HG03060 (cell line): ENCODE measurements around the gene ZNF584.
A peak's percentile ranks its signal among the peaks of the same experiment; 100 is the strongest.

ENCODE experiments used
- ATAC-seq: cut with Tn5 transposase; IDR thresholded peaks from one replicate; pipeline ENCODE4 v1.9.1; 2021; ENCODE audit warnings: low read depth, moderate number of reproducible peaks; ENCODE audit not compliant: unreplicated experiment

Gene ZNF584

GRCh38 chr19:58456111-58456510 is 47.7 kb downstream of the ZNF584 start:
- ATAC-seq = no peak

DNA sequence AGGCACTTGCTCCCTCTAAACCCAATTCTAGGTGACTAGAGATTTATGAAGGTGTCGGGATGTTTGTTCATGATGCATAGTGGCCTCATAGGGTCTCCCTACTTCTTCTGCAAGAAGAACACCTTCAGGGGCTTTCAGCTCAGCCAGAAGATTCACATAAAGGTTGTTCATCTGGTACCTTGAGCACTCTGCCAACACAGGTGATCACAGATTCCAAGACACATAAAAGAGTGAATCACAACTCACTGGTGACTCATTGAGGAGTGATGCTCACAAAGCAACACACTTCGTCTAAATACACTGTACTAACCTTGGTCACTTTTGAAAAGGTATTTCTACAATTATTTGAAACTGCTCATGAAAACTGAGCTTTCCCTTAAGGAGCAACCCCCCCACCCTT is 51.6 kb downstream of the ZNF584 start:
- no peak for ATAC-seq

- ATAC-seq = no peak
These were observed 57.8 kb downstream of the ZNF584 start for GRCh38 chr19:58466089-58466759.

DNA sequence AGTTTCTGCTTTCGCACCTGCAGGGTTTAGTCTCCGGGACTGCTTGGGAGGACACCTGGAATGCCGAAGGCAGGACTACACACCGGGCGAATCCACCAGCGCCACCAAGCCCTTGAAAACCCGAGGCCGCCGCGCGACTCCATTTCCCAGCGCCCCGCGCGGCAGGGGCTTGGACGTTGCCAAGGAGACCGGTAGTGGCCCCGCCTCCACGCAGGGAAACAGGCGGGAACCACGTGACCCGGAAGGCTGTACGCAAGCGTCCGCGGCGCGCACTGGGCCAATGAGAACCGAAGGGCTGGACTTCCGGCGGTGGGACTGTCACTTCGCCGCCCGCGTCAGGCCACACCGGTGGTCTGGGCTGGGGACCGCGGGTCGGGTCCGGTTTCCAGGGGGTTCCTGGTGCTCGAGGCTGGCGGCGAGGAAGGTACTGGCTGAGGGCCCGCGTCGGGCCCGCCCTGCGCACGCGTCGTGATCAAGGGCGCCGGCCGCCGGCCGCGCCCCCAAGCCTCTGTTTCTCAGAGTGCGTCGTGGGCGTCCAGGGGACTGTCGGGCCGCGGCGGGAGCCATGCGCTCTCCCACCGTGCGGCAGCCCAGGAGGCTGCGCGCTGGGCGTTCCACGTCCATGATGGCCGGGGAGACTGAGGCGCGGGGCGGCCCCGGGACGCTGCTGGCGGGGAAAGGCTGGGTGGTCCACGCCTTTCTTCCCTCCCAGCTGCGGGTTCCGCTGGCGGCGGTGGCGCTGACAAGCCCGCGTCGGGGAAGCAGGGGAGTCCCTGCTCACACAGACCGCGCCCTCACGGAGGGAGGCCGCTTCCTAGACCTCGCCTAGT is 58.5 kb downstream of the ZNF584 start, which contains the start of gene ZNF324:
TSS of gene ZNF324 (plus strand) at position 321 of the 830 bp plus-strand sequence. CDS start 2,106 bp downstream, outside the sequence.
- ATAC-seq = peak; percentile 77
